MM.1S (cell line): Measurements from ENCODE around the gene CACNA1C.

Experiments
- EZH2 ChIP-seq: fragments of 300-600 bp; sonication (generic); optimal IDR thresholded peaks from 2 replicates; pipeline ENCODE3; 2017; ENCODE audit warnings: low read depth, mild to moderate bottlenecking, antibody characterized with exemption, low read length, mixed read lengths
- EZH2phosphoT487 ChIP-seq: fragments of 300-600 bp; sonication (generic); IDR thresholded peaks from 2 replicates; pipeline ENCODE4 v1.6.1; 2018; ENCODE audit warnings: antibody characterized with exemption, low read length
- TF ChIP-seq, protein P1 (sequence below): fragments of 300-600 bp; sonication (generic); IDR thresholded peaks from 2 replicates; pipeline ENCODE4 v1.5.1; 2016; ENCODE audit warnings: antibody characterized with exemption, low read length, mixed read lengths

DNA sequence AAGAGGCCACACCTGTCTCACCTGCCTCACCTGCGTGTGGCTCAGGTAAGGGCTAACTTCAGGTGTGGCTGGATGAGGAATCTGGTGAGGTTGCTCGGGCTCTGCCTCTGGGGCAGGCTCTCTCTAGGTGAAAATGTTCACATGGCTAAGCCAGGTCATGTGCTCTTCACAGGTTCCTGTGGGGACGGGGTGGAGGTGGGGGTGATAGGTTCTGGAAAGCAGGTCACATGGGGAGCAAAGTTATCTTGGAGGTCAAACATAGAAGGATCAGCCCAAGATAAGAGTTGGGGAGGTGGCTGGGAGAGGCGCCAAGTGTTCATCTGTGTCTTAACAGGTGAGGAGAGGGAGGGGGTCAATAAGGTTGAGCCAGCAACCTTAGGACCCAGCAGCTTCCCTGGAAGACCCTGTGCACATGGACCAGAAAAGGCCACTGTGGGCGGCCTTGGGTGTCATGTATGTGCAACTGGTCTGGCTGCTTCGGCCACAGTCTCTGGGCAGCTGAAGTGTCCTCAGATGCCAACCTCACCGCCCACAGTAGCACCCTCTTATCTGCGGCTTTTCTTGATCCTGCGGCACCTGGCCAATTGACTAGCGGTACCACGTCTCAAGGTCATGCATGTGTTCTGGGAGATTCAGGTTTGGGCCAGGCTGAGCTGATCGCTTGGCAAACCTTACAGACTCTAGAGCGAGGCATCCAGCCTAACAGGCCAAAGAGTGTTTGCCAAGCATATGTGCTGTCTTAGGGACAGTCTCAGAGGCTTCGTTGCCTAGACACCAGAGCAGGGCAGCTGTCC is 60.5 kb downstream of the CACNA1C start:
- TF ChIP-seq, protein P1, sequence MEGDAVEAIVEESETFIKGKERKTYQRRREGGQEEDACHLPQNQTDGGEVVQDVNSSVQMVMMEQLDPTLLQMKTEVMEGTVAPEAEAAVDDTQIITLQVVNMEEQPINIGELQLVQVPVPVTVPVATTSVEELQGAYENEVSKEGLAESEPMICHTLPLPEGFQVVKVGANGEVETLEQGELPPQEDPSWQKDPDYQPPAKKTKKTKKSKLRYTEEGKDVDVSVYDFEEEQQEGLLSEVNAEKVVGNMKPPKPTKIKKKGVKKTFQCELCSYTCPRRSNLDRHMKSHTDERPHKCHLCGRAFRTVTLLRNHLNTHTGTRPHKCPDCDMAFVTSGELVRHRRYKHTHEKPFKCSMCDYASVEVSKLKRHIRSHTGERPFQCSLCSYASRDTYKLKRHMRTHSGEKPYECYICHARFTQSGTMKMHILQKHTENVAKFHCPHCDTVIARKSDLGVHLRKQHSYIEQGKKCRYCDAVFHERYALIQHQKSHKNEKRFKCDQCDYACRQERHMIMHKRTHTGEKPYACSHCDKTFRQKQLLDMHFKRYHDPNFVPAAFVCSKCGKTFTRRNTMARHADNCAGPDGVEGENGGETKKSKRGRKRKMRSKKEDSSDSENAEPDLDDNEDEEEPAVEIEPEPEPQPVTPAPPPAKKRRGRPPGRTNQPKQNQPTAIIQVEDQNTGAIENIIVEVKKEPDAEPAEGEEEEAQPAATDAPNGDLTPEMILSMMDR: no peak
- TF ChIP-seq EZH2 (no peak), EZH2phosphoT487 (no peak)
